GM18505 (cell line): ENCODE results near the gene LCOR.
A peak's percentile ranks its signal among the peaks of the same experiment; 100 is the strongest.

Source experiments
- ATAC-seq: cut with Tn5 transposase; IDR thresholded peaks from one replicate; pipeline ENCODE4 v1.9.1; 2021; ENCODE audit not compliant: unreplicated experiment
- POLR2A ChIP-seq: IDR thresholded peaks from 4 replicates; pipeline ENCODE4 v1.6.1; 2011; ENCODE audit warnings: borderline replicate concordance; ENCODE audit not compliant: insufficient read depth, insufficient read length; ENCODE audit errors: extremely low read depth

LCOR gene

GRCh38 chr10:96982149-96982930, 150.2 kb downstream of the LCOR start:
- ATAC-seq = no peak
- TF ChIP-seq POLR2A = no peak

GRCh38 chr10:96984541-96985131, 152.5 kb downstream of the LCOR start:
- no peak for TF ChIP-seq POLR2A
- peak; percentile 61 for ATAC-seq

DNA sequence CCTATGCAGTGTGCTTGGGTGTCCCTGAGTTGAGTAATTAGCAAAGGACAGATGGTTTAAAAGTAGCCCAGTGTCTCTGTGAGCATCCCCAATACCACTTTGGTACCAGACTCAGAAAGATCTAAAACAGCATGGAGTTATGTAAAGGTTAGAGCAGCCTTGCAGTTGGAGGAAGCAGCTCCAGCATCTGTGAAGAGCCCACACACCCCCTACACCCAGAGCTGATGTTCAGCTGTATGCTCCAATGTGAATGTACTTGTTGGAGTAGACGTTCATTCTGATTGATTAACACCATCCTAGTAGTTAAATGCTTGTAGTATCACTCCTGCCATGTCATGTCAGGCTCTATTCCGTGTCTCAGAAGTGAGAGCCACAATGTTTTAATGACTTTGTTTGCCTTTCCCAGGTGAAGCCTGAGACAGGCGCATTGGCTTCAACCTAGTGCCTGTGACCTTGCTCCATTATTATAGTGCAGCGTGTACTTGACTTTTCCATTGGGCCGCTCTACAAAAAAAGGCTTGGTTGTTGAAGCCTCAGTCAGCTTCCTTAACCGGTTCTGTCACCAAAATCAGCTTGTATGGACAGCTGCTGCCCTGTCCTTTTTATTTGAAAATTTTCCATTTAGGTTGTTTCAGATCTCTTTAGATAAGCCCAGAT, 154.2 kb downstream of the LCOR start:
- ATAC-seq = no peak
- TF ChIP-seq POLR2A = no peak

DNA sequence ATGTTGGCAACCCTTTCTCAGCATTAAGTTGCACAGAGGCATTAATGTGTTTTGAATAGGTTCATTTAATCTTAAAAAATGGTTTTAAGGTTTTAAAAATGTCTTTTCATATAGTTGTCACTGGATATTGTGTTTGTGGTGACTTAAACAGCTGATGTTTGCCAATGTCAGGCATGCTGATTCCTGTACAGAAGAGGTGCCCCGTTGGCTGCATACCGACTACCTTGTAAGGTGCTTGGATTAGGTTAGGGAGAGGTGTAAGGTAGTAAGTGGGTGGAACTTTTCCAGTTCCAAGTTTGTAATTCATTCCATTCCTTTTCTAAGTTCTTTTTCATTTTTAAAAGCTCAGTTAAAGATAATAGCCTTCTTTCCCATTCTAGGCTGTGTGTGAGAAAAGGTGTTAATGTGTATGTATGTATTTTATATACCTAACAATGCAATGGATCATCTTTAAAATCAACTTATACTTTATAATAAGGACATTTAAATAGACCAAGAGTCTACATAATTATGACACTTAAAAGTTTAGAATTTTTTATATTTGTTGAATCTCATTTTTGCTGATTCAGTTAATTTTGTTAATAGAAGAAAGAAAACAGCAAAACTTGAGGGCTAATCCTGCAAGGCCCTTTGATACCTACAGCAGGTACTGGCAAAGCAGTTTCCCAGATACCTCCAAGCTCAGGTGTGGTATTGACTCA, 155.2 kb downstream of the LCOR start:
- no peak for ATAC-seq
- TF ChIP-seq POLR2A = no peak

GRCh38 chr10:96987842-96988175, 155.7 kb downstream of the LCOR start:
- no peak for ATAC-seq
- no peak for TF ChIP-seq POLR2A

DNA sequence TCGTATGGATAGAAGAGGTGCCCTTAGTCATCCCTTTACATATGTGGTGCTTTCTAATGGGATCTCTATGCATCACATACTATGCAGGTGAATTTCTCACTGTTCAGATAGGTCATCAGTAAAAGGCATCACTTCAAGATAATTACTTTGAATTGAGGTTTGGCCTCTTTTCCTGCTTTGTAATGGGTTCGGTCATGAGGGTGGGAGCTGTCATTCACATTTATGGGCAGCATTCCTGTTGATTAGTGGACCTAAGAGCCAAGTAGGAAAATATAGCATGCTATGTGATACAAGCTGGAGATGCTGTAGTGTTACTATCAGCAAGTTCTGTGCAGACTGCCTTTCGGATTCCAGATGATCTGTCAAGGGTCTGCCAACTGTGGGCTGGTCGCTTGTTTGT, 156.3 kb downstream of the LCOR start:
- ATAC-seq = no peak
- no peak for TF ChIP-seq POLR2A

- ATAC-seq = no peak
- TF ChIP-seq POLR2A = no peak
Measured at GRCh38 chr10:96991313-96991841, 159.3 kb downstream of the LCOR start.

DNA sequence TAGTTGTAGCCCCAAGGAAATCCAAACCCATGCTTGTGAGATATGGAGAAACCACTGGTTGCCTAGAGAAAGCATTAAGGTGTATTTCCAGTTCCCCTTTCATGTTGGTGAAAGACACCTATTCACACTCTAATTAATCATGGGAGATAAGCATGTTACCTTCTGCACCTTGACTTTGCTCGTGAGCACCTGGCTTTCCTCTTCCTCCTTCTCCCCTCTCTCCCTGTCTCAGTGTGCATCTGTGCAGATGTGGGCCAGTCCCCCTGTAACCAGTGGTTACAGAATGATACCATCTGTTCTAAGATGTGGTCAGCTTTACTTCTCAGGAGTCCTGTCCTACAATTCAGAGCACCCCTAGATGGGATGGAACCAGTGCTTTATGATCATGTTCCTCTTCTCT, 160.6 kb downstream of the LCOR start:
- no peak for ATAC-seq
- TF ChIP-seq POLR2A = no peak

- ATAC-seq = no peak
- no peak for TF ChIP-seq POLR2A
Measured at GRCh38 chr10:96995851-96996250, 163.8 kb downstream of the LCOR start.

- TF ChIP-seq POLR2A = no peak
- no peak for ATAC-seq
Measured at GRCh38 chr10:96996275-96996965, 164.3 kb downstream of the LCOR start.

DNA sequence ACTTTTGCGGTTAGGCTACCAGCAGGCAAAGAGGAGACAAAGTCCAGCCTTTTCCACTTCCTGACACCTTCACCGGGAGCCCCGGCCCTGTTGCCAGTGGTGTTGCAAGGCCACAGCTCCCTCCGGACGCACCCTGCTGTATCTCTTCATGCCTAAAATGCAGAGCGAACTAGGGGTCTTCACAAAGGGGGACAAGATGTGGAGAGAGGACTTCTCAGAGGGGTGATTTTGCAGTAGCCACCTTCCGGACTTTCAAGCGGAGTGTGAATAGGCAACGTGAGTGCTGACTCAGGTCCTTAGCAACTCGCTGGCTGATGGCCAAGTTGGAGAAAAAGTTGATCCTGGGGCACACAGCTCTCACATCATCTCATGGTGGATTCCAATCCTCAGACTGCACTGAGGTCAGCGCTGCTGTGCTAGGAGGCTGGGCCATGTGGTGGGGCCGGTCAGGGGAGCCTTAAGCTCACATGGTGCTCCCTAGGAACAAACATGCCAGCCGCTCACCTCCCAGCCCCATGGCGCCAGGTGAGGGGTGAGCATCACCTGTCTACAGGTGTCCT, 166.3 kb downstream of the LCOR start:
- no peak for ATAC-seq
- TF ChIP-seq POLR2A = no peak

- ATAC-seq = no peak
- TF ChIP-seq POLR2A = no peak
Measured at GRCh38 chr10:96999337-96999736, 167.2 kb downstream of the LCOR start.
